ENCODE results near the gene SREBF1. TPM values are rescaled to one million over a fixed set of nuclear protein-coding genes. Genes with fewer than 3 reads are reported as not detected.

The SREBF1 gene
- total RNA-seq, 1 experiment from 2014 or later: 298 TPM

GRCh38 chr17:17770632-17771044, 66.1 kb downstream of the SREBF1 start:
- ATAC-seq (no peak), DNase-seq (ENCODE audit: low read depth, low spot score) (no peak)
- ChIA-PET CTCF (no interaction called here), POLR2A (interaction anchor here (1.2 kb wide), 1 partner anchor 65 kb away, joined by 3 read pairs; no protein-coding TSS in a partner anchor), RAD21 (ENCODE audit: low non-redundant PET in 1 of 2, low total read pairs in 2 of 2, uncharacterized antibody in 2 of 2, unreplicated experiment in 2 of 2) (no interaction called here)
- Histone ChIP-seq H3K9me2 (ENCODE audit: insufficient read depth) (no peaks in the 10 kb centered on the region), H4K20me1 (ENCODE audit: insufficient read depth) (no peaks in the 10 kb centered on the region), H3K9me3 (ENCODE audit: control insufficient read depth in 1 of 2, insufficient read depth in 1 of 2, low read depth in 1 of 2, low read length in 2 of 2) (no peaks in the 10 kb centered on the region), H3K4me2 (ENCODE audit: low read length) (no peak overlapping the region), H3K36me3 (ENCODE audit: control insufficient read depth in 1 of 2, insufficient read depth in 2 of 2, low read length in 2 of 2) (no peaks in the 10 kb centered on the region), H3K9ac (ENCODE audit: low read length) (no peak overlapping the region), H3K79me2 (ENCODE audit: insufficient read depth, low read length) (peaks cover 12% of the 10 kb centered on the region; the same call in 1 of the 2 replicates), H3K4me1 (ENCODE audit: control insufficient read depth in 1 of 2, insufficient read depth in 2 of 2, low read length in 2 of 2) (peaks cover 7 to 17% of the 10 kb centered on the region in 2 experiments; a peak in 3 of 4 replicates), H3K27me3 (ENCODE audit: insufficient read depth, low read length) (no peaks in the 10 kb centered on the region), H3K27ac (ENCODE audit: low read depth, low read length) (no peak overlapping the region), H2AFZ (ENCODE audit: low read depth, low read length, poor library complexity, severe bottlenecking) (no peak overlapping the region), H3K4me3 (replicated peaks in 1 of 2; ENCODE audit: low read depth in 1 of 2, low read length in 2 of 2) (no peak overlapping the region)
- TF ChIP-seq SRF (IDR thresholded peaks at IDR 0.05; ENCODE audit: low read depth) (no peak), CEBPB (IDR thresholded peaks at IDR 0.05; ENCODE audit: low read depth) (no peak), MAX (IDR thresholded peaks at IDR 0.05) (no peak), ZNF274 (IDR thresholded peaks at IDR 0.05; ENCODE audit: low read depth, low read length) (no peak), POLR2AphosphoS5 (IDR thresholded peaks at IDR 0.05; ENCODE audit: low read depth, low read length) (no peak), TCF7L2 (IDR thresholded peaks at IDR 0.05; ENCODE audit: borderline replicate concordance, extremely low read depth, insufficient read depth, insufficient read length) (no peak), ELF1 (IDR thresholded peaks at IDR 0.05; ENCODE audit: borderline replicate concordance, low read depth) (no peak), JUND (IDR thresholded peaks at IDR 0.05) (no peak), CBX3 (IDR thresholded peaks at IDR 0.05; ENCODE audit: low read depth) (no peak)
- no TSS peak for BruUV-seq (replicated peaks)
- intact Hi-C loops (cut with micrococcal nuclease): no loop called here

DNA sequence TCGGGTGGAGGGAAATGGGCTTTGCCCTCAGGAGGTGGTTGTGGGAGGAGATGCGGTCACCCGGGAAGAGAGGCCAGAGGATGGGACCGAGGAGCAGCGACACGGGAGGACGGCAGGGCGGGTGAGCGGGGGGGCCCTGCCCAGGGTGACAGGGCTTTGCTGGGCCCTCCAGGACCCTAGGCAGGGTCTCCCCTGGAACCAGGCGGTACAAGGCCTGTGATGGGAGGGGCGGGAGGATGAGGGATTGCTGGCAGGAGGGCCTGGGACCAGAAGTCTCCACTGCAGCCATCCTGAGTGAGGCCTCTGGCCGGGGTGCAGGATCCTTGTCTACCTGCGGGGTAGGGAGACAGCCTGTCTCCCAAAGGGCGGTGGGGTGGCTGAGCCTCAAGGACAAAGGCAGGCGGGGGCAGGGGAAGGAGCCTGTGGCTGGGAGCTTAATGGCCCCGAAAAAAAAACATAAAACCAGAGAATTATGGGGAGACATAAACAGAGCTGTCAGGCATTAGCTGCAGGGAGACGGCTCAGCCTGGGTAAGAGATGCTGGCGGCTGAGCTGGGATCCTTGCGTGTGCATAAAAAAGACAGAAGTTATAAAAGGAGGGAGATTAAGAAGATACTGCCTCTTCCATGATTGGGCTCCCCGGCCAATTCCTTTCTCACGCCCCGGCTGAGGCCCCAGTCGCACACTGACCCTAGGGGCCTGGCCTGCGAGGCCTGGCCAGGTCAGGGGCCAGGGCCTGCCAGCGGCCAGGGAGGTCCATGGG, 66.7 kb downstream of the SREBF1 start:
- Histone ChIP-seq H3K4me2 (ENCODE audit: low read length) (no peak overlapping the region), H3K27me3 (ENCODE audit: insufficient read depth, low read length) (no peaks in the 10 kb centered on the region), H3K79me2 (ENCODE audit: insufficient read depth, low read length) (peaks cover 12% of the 10 kb centered on the region; the same call in 1 of the 2 replicates), H3K9ac (ENCODE audit: low read length) (no peak overlapping the region), H3K36me3 (ENCODE audit: control insufficient read depth in 1 of 2, insufficient read depth in 2 of 2, low read length in 2 of 2) (no peaks in the 10 kb centered on the region), H3K27ac (ENCODE audit: low read depth, low read length) (no peak overlapping the region), H2AFZ (ENCODE audit: low read depth, low read length, poor library complexity, severe bottlenecking) (no peak overlapping the region), H3K9me2 (ENCODE audit: insufficient read depth) (no peaks in the 10 kb centered on the region), H3K4me1 (ENCODE audit: control insufficient read depth in 1 of 2, insufficient read depth in 2 of 2, low read length in 2 of 2) (peaks cover 8 to 17% of the 10 kb centered on the region in 2 experiments; a peak in 3 of 4 replicates), H3K9me3 (ENCODE audit: control insufficient read depth in 1 of 2, insufficient read depth in 1 of 2, low read depth in 1 of 2, low read length in 2 of 2) (no peaks in the 10 kb centered on the region), H3K4me3 (replicated peaks in 1 of 2; ENCODE audit: low read depth in 1 of 2, low read length in 2 of 2) (no peak overlapping the region), H4K20me1 (ENCODE audit: insufficient read depth) (no peaks in the 10 kb centered on the region)
- intact Hi-C loops (cut with micrococcal nuclease): no loop called here
- POLR2A ChIA-PET: interaction anchor here (1.2 kb wide), 1 partner anchor 66 kb away, joined by 3 read pairs; no protein-coding TSS in a partner anchor
- ATAC-seq (no peak), DNase-seq (ENCODE audit: low read depth, low spot score) (no peak)
- no TSS peak for BruUV-seq (replicated peaks)
- RAD21 ChIA-PET (ENCODE audit: low non-redundant PET in 1 of 2, low total read pairs in 2 of 2, uncharacterized antibody in 2 of 2, unreplicated experiment in 2 of 2): no interaction called here
- CTCF ChIA-PET: no interaction called here
- TF ChIP-seq MAX (IDR thresholded peaks at IDR 0.05) (no peak), JUND (IDR thresholded peaks at IDR 0.05) (no peak), EZH2 (IDR thresholded peaks at IDR 0.05) (no peak)
- TF ChIP-seq, protein P1, sequence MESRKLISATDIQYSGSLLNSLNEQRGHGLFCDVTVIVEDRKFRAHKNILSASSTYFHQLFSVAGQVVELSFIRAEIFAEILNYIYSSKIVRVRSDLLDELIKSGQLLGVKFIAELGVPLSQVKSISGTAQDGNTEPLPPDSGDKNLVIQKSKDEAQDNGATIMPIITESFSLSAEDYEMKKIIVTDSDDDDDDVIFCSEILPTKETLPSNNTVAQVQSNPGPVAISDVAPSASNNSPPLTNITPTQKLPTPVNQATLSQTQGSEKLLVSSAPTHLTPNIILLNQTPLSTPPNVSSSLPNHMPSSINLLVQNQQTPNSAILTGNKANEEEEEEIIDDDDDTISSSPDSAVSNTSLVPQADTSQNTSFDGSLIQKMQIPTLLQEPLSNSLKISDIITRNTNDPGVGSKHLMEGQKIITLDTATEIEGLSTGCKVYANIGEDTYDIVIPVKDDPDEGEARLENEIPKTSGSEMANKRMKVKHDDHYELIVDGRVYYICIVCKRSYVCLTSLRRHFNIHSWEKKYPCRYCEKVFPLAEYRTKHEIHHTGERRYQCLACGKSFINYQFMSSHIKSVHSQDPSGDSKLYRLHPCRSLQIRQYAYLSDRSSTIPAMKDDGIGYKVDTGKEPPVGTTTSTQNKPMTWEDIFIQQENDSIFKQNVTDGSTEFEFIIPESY (IDR thresholded peaks at IDR 0.05; ENCODE audit: extremely low read depth, insufficient replicate concordance, low read length): no peak
- TF ChIP-seq, protein P2, sequence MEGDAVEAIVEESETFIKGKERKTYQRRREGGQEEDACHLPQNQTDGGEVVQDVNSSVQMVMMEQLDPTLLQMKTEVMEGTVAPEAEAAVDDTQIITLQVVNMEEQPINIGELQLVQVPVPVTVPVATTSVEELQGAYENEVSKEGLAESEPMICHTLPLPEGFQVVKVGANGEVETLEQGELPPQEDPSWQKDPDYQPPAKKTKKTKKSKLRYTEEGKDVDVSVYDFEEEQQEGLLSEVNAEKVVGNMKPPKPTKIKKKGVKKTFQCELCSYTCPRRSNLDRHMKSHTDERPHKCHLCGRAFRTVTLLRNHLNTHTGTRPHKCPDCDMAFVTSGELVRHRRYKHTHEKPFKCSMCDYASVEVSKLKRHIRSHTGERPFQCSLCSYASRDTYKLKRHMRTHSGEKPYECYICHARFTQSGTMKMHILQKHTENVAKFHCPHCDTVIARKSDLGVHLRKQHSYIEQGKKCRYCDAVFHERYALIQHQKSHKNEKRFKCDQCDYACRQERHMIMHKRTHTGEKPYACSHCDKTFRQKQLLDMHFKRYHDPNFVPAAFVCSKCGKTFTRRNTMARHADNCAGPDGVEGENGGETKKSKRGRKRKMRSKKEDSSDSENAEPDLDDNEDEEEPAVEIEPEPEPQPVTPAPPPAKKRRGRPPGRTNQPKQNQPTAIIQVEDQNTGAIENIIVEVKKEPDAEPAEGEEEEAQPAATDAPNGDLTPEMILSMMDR (IDR thresholded peaks at IDR 0.05 in 2 of 3, conservative IDR thresholded peaks at IDR 0.05 in 1 of 3; ENCODE audit: borderline replicate concordance in 1 of 3, insufficient read depth in 1 of 3, low read depth in 2 of 3, low read length in 2 of 3): no peak

Data from HCT116 (cell line).